ENCODE data around the gene CDKN2B. TPM values are rescaled to one million over a fixed set of nuclear protein-coding genes. Genes with fewer than 3 reads are reported as not detected.

Gene CDKN2B
- total and polyA plus RNA-seq, 12 donors, result 1.1 to 5.2 (median 2.0) TPM

- intact Hi-C loops (cut with DNase I), result loop anchor here in 1 of 10 donors (10.0 kb wide), 1 partner anchor 193 kb away; the partner anchor contains the start of gene MTAP
- Histone ChIP-seq H3K36me3 (no peaks in the 10 kb centered on the region), H3K9me3 (no peaks in the 10 kb centered on the region), H3K4me3 (no peak overlapping the region), H3K27ac (no peak overlapping the region), H3K27me3 (peaks cover 0 to 48% (median 35%) of the 10 kb centered on the region in 7 donors), H3K4me1 (peaks cover 0 to 19% (median 5%) of the 10 kb centered on the region in 9 donors)
- WGBS, 2 donors, result 89 to 94% methylated on average over 1 of the region's 1 CpG
- TF ChIP-seq CTCF (IDR thresholded peaks at IDR 0.05), result no peak
- DNase-seq, result no peak
- no peak for ATAC-seq
Observed at GRCh38 chr9:21997480-21997879, 11.6 kb downstream of the CDKN2B start.

DNA sequence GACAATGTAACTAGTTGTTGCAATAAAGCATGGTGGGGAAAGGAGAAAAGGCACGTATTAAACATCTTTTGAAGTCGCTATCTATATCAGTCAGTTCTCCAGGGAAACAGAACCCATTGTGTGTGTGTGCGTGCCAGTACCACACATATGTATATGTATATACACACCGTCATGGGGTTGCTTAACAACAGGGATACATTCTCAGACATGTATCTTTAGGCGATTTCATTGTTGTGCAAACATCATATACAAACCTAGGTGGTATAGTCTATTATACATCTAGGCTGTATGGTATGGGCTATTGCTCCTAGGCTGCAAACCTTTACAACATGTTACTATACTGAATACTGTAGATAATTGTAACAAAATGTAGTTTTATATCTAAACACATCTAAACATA lies 12.2 kb downstream of the CDKN2B start:
- ATAC-seq (no peak), DNase-seq (no peak)
- Histone ChIP-seq H3K36me3 (no peaks in the 10 kb centered on the region), H3K9me3 (no peaks in the 10 kb centered on the region), H3K27ac (no peak overlapping the region), H3K4me3 (no peak overlapping the region), H3K27me3 (peaks cover 0 to 48% (median 35%) of the 10 kb centered on the region in 7 donors), H3K4me1 (peaks cover 0 to 19% (median 5%) of the 10 kb centered on the region in 9 donors)
- intact Hi-C loops (cut with DNase I), result loop anchor here in 1 of 10 donors (10.0 kb wide), 1 partner anchor 192 kb away; the partner anchor contains the start of gene MTAP
- no peak for TF ChIP-seq CTCF (IDR thresholded peaks at IDR 0.05)
- 71 to 83% methylated on average over 5 of the region's 5 CpGs for WGBS, 2 donors

DNA sequence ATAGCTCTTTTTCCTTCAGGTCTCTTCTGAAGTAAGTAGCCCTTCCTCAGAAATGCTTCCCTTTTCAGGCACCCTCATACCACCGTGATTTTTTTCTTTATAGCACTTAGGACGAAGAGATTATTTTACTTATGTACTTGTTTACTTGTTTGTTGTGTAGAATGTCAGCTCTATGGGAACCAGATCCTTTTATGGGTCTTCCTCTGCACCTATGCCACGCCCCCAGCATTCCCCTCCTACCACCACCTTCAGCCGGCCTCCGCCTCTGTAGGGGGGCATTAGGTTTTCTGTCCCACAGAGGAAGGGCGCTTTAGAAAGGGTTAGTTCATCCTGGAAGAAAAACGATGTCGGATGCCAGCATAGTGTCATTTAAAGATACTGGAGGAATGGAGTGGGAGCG lies 12.7 kb downstream of the CDKN2B start:
- Histone ChIP-seq H3K27ac (no peak overlapping the region), H3K36me3 (no peaks in the 10 kb centered on the region), H3K9me3 (no peaks in the 10 kb centered on the region), H3K27me3 (peaks cover 0 to 51% (median 35%) of the 10 kb centered on the region in 7 donors), H3K4me3 (no peak overlapping the region), H3K4me1 (peaks cover 0 to 19% (median 5%) of the 10 kb centered on the region in 9 donors)
- intact Hi-C loops (cut with DNase I), result loop anchor here in 1 of 10 donors (10.0 kb wide), 1 partner anchor 192 kb away; the partner anchor contains the start of gene MTAP
- no peak for ATAC-seq
- WGBS, 2 donors, result 60 to 76% methylated on average over 9 of the region's 9 CpGs
- DNase-seq, result no peak
- TF ChIP-seq CTCF (IDR thresholded peaks at IDR 0.05), result no peak

- intact Hi-C loops (cut with DNase I), result loop anchor here in 1 of 10 donors (10.0 kb wide), 1 partner anchor 191 kb away; the partner anchor contains the start of gene MTAP
- 20% methylated on average over 54 of the region's 54 CpGs for WGBS, 2 donors
- no peaks in the 10 kb centered on the region for H3K36me3 ChIP-seq
Observed at GRCh38 chr9:21995666-21996398, 13.3 kb downstream of the CDKN2B start.

More at GRCh38 chr9:21995666-21996398, 13.3 kb downstream of the CDKN2B start:
- peaks cover 0 to 51% (median 38%) of the 10 kb centered on the region in 7 donors for H3K27me3 ChIP-seq
- TF ChIP-seq CTCF (IDR thresholded peaks at IDR 0.05), result peak in 4 of 9 donors; percentile 29 to 50 (median 43)
- H3K27ac ChIP-seq, result peak overlapping the region in 9 of 10 donors; percentile 59 to 98 (median 75)
- no peaks in the 10 kb centered on the region for H3K9me3 ChIP-seq
- DNase-seq (peak; percentile 26 to 59), ATAC-seq (peak; percentile 66 to 83 (median 76))
- H3K4me3 ChIP-seq, result peak overlapping the region; percentile 54 to 98 (median 89)
- peaks cover 0 to 19% (median 5%) of the 10 kb centered on the region in 9 donors for H3K4me1 ChIP-seq
